Measurements from ENCODE around the gene ZSWIM1. TPM values are rescaled to one million over a fixed set of nuclear protein-coding genes. Genes with fewer than 3 reads are reported as not detected.

ZSWIM1 gene
- total and polyA plus RNA-seq, 2 of the 13 experiments (the other 11 are each of a cell fraction or from before 2014, with no cell fraction given), result 9.5 to 11.7 TPM

GRCh38 chr20:45909336-45909808 is 28.3 kb downstream of the ZSWIM1 start (continued):
- TF ChIP-seq ZNF609 (CRISPR knock-in tag; IDR thresholded peaks at IDR 0.05; ENCODE audit: borderline replicate concordance) (no peak; the same call in 1 of the 2 replicates), GPBP1L1 (CRISPR knock-in tag; IDR thresholded peaks at IDR 0.05) (no peak), NCOA5 (CRISPR knock-in tag; IDR thresholded peaks at IDR 0.05) (no peak), ZNF780A (CRISPR knock-in tag; IDR thresholded peaks at IDR 0.05) (no peak), ZNF382 (CRISPR knock-in tag; IDR thresholded peaks at IDR 0.05; ENCODE audit: borderline replicate concordance) (no peak), PBX2 (CRISPR knock-in tag; IDR thresholded peaks at IDR 0.05) (no peak), ZFP41 (CRISPR knock-in tag; IDR thresholded peaks at IDR 0.05; ENCODE audit: borderline replicate concordance) (no peak), FOXO1 (CRISPR knock-in tag; IDR thresholded peaks at IDR 0.05) (peak; percentile 56; the same call in 1 of the 2 replicates), ZNF572 (CRISPR knock-in tag; IDR thresholded peaks at IDR 0.05) (no peak), ZNF446 (CRISPR knock-in tag; IDR thresholded peaks at IDR 0.05) (no peak), ZNF567 (CRISPR knock-in tag; IDR thresholded peaks at IDR 0.05; ENCODE audit: borderline replicate concordance) (no peak), TFDP1 (CRISPR knock-in tag; IDR thresholded peaks at IDR 0.05; ENCODE audit: borderline replicate concordance) (peak; percentile 12; the same call in 1 of the 2 replicates), SNRNP70 (IDR thresholded peaks at IDR 0.05; ENCODE audit: low read depth, low read length) (no peak), PAXIP1 (CRISPR knock-in tag; conservative IDR thresholded peaks at IDR 0.05) (peak; percentile 92), NFE2L1 (CRISPR knock-in tag; IDR thresholded peaks at IDR 0.05; ENCODE audit: borderline replicate concordance) (no peak), ZNF460 (CRISPR knock-in tag; IDR thresholded peaks at IDR 0.05; ENCODE audit: borderline replicate concordance) (no peak), FOSL2 (CRISPR knock-in tag; IDR thresholded peaks at IDR 0.05) (0 out of 2 replicates have a peak, but pooled peaks have one; percentile 48), JARID2 (CRISPR knock-in tag; IDR thresholded peaks at IDR 0.05; ENCODE audit: insufficient replicate concordance) (no peak)
